Colon (tissue), 2 donors: ENCODE results near the gene ZNF23.

ENCODE experiments used
- FAIRE-seq: peaks from 2 replicates; lab custom pipeline; 2012; peaks lifted over from hg19 to GRCh38; lab: Jason Lieb, UNC
- donor health status: control.
- donor health status: control.

ZNF23 gene

GRCh38 chr16:71426069-71426879, 35.8 kb downstream of the ZNF23 start:
- no peak for FAIRE-seq

- FAIRE-seq, result no peak
Observed at GRCh38 chr16:71425746-71426068, 36.3 kb downstream of the ZNF23 start.

- no peak for FAIRE-seq
Observed at GRCh38 chr16:71424626-71425025, 37.4 kb downstream of the ZNF23 start.

- no peak for FAIRE-seq
Observed at GRCh38 chr16:71423865-71424264, 38.2 kb downstream of the ZNF23 start.

- no peak for FAIRE-seq
Observed at GRCh38 chr16:71423016-71423415, 39.0 kb downstream of the ZNF23 start.

GRCh38 chr16:71421911-71422310, 40.1 kb downstream of the ZNF23 start:
- no peak for FAIRE-seq

- FAIRE-seq, result no peak
Observed at GRCh38 chr16:71414038-71414437, 48.0 kb downstream of the ZNF23 start.

- no peak for FAIRE-seq
Observed at GRCh38 chr16:71413341-71413740, 48.7 kb downstream of the ZNF23 start.

- FAIRE-seq, result no peak
Observed at GRCh38 chr16:71412270-71413160, 49.5 kb downstream of the ZNF23 start.

- no peak for FAIRE-seq
Observed at GRCh38 chr16:71410146-71410545, 51.9 kb downstream of the ZNF23 start.

- FAIRE-seq, result no peak
Observed at GRCh38 chr16:71409011-71409775, 52.9 kb downstream of the ZNF23 start.

- FAIRE-seq, result no peak
Observed at GRCh38 chr16:71408536-71408935, 53.5 kb downstream of the ZNF23 start.

GRCh38 chr16:71407731-71408130, 54.3 kb downstream of the ZNF23 start:
- no peak for FAIRE-seq

- FAIRE-seq, result no peak
Observed at GRCh38 chr16:71406724-71407123, 55.3 kb downstream of the ZNF23 start.

GRCh38 chr16:71406316-71406715, 55.7 kb downstream of the ZNF23 start:
- FAIRE-seq, result no peak

GRCh38 chr16:71404364-71404763, 57.7 kb downstream of the ZNF23 start:
- FAIRE-seq, result no peak

- no peak for FAIRE-seq
Observed at GRCh38 chr16:71402674-71403073, 59.4 kb downstream of the ZNF23 start.

- no peak for FAIRE-seq
Observed at GRCh38 chr16:71402007-71402406, 60.0 kb downstream of the ZNF23 start.

- FAIRE-seq, result no peak
Observed at GRCh38 chr16:71399801-71400563, 62.1 kb downstream of the ZNF23 start.
